ENCODE results near the gene KIF26A.

KIF26A gene

DNA sequence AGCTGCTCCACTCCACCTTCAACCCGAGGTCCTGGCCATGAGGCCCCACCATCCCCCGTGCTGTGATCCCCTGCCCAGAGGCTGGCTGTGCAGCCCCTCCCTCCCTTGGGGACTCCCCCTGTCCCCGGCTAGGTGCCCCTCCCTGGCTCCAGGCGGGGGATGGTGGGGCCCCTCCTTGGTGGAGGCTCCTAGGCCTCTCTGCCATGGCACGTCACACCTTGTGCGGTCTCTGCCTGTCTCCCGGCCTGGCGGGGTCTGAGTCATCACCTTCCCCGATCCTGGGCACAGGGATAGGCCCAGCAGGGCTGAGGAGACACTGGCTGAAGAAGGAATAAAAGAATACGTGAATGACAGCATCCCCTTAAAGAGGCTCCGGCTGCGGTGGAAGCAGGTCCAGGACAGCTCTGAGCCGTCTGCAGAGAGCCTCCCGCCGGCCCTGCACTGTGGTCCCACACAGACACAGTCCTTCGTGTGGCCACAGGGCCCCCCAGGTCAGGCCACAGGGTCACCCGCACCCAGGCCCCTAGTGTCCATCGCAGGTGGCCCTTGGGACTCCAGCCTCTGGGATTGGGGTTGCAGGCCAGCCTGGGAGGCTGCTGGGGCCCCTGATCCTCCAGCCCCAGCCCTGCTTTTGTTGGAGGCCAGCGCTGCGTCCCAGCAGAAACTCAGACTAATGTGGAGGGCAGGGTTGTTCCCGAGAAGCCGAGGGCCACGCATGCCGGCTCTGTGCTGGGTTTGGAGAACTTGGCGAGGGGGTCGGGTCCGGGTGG, 43.6 kb downstream of the KIF26A start:
- no peak for DNase-seq

DNA sequence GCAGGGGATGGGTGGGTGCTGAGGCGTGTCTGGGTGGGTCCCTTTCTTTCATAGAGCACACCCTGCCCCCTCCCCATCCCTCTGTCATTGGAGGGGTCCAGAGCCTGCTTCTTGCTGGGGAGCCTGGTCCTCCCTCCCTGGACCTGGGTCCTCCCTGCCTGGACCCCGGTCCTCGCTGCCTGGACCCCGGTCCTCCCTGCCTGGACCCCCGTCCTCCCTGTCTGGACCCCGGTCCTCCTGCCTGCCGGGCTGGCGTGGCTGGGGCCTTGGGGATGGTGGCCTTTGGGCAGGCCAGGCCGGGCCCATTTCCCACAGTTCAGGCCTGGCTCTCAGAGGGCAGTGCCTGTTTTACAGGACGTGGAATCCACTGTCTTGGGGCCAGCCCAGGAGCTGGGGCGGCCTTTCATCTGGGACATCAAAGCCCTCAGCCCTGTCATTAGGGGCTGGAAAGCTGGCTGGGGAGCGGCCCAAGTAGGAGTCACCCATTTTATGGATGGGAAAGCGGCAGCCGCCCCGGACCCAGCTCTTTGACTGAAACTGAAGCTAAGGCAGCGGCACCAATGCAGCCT, 44.6 kb downstream of the KIF26A start:
- DNase-seq: no peak

DNA sequence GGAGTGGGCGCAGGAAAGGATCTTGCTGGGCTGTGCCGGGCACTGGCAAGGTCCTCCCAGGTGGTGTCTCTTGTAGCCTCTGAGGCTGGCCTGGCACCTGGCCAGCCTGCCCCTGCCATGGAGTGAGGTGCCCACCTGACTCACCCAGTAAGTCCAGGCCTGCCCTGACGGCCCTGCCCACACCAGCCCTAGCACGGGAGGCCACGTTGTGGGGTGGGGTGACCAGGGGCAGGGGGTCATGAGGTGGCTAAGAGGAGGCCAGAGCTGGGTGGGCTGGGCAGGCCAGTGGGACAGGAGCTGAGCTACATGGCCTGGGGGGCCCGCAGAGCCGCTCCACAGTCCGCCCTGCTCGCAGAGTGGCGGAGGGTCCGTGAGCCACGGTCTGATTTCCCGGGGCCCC, 45.4 kb downstream of the KIF26A start:
- no peak for DNase-seq

DNA sequence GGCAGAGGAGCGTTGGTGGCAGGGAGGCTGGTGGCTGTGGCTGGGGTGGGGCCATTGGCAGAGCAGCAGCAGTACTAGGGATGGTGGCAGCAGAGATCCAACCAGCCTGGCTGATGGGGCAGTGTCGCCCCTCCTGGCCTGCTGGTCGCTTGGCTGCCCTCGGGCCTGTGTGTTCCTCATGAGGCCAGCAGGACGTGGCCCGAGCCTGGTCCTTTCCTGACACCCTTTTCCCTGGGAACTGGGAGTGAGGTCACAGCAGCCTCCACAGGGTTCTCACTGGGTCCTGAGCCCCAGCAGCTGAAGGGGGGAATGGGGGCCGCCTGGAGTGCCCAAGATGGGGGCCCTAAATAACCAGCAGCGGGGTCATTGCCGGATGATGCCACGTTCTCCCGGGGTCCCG, 46.1 kb downstream of the KIF26A start:
- DNase-seq: no peak

DNA sequence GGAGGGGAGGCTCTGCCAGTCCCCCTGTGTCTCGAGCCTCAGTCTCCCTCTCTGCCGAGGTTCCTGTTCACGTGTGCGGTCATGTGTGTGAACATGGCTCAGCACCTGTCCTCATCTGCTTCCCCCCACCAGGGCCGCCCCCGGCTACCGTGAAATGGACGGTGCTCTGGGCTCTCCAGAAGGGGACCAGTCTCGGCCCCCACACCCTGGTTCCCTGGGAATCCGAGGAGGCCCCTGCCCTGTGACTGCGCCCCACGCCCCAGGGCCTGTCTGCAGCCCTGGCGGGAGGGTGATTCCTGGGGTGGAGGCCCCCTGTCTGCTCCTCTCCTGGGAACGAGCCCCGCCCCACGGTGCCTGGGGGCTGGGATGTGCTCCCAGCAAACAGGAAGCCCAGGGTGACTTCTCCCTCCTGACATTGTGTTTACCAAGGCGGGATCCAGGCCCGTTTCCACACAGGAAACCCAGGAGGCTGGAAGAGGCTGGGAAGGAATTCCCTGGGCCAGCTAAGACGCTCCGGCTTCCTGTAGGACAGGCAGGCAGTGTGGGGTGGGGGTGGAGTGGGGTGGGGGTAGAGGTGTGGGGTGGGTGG, 46.6 kb downstream of the KIF26A start:
- DNase-seq: no peak

DNA sequence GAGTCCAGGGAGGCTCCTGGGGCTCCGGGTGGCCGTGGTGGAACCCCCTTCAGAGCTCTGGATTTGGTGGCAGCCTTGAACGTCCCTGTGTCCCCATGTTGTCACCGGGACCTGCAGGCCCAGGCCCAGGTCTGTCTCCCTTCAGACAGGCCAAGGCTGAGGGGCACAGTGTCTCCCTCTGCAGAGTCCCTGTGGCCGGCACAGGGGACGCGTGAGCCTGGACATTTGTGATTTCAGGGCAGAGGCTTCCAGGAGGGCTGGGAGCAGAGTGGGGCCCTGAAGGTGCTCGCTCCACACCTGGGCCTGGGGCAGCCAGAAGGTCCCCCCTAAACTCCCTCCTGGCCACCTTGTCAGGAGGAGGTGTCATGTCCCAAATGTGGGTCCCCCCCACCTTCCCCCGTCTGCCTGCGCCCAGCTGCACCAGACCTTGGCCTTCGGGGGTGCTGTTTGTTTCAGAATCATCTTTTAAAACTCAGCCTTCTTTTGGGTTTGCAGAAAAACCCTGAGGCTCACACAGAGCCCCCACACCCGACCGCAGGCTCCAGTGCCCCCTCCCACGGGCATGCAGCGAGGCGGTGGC, 47.6 kb downstream of the KIF26A start:
- DNase-seq: no peak

DNA sequence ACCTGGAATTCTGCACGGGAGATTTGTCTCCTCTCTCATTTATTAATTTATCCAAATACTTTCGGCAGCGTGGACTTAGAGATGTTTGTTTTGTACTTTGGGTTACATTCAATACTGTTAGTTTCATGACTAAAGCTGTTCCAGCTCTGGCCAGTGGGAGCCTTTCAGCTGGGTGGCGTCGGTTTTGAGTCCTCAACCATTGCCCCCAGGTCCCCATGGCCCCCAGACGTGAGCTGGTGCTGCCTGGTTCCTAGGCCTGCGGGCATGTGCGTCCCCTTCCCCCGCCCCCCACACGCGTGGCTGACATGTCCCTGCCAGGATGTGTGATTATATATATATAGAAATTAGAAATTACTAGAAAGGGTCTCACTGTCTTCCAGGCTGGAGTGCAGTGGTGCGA, 48.2 kb downstream of the KIF26A start:
- no peak for DNase-seq

DNA sequence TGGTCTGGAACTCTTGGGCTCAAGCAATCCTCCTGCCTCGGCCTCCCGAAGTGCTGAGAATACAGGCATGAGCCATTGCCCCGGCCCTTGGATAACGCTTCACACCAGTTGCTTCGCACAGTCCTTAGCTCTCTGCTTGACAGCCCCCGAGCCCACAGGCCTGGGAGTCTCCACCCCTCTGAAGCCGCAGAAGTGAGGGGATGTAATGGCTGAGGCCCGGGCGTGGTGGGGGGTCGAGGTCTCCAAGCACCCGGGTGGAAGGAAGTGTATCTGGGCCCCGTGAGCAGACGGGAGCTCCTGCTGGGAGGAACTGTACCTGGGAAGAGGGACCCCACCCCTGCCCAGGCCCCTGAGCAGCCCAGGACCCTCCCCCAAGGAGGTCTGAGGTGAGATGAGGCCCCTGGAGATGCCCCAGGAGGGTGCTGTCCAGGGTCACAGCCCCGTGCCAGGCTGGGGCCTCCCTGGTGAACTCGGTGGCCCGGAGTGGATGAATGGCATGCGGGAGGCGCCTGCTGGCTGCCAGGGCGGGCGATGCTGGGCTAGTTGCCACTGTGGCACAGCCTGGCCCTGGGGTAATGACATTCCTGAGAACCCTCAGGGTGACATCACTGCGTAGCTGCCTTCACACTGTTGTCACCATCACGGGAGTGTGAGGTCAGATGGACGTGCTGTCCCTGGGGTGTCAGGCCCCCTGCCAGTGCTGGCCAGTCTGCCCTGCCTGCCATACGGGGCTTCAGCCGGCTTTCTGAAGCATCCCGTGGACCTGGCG, 48.9 kb downstream of the KIF26A start:
- DNase-seq: no peak

DNA sequence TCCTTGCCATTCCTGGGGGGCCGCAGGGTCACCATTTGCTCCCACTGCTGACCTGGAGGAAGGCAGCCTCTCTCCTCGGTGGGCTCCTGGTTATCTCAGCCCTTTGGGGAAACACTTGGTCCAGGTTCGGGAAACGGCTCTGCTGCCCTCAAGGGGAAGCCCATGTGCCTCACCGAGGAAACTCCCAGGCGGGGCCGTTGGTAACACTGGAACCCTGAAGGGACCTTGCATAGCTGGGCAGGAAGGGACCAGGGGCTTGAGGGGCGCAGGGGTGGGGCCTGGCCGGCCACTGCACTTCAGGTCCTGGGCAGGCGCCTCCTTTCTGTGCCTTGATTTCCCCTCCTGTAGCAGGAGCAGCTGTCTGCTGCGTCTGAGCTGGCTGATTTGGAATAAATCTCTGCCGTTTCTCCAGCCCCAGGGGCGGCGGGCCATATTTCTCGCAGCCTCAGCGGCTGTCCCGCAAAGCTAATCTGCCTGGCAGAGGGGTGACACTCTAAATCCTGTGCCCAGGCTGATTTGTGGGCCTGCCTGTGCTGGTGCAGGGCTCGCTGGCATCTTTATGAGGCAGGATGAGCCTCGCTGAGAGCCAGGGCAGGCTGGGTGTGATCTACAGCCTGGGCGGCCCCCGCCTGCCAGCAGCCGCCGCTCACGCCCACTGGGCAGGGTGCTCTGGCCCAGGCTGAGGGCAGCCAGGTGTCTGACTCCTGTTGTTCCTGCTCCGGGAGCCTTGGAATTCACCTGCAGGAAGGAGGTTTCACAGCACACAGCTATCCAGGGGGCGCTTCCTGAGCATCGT, 49.7 kb downstream of the KIF26A start:
- no peak for DNase-seq

DNA sequence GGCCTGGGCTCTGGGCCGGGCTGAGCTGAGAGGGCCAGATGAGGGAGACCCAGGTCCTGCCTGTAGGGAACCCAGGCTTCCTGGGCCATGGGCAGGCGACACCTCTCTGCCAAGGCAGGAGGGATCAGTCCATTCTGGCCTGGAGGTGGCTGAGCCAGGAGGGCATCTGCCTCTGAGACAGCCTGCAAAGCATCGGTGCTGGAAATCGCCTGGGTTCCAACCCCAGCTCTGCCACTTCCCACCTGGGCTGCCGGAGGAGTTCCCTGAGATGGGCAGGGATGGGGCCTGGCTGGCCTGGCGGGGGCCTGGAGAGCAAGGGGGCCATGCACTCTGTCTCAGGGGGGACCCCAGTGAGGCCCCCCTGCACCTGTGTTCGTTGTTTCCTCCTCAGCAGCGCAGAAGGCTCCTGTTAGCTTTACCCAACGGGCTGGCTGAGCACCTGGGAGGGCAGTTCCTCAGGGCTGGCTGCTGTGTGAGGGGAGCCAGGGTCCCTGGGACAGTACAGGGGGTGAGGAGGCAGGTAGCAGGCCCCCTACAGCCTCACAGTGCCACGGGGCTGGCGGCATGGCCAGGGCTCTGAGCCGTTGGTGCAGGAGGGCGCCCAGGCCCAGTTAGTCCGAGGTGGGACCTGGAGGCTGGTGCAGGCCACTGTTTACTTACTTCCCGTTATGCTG, 50.5 kb downstream of the KIF26A start:
- no peak for DNase-seq

DNA sequence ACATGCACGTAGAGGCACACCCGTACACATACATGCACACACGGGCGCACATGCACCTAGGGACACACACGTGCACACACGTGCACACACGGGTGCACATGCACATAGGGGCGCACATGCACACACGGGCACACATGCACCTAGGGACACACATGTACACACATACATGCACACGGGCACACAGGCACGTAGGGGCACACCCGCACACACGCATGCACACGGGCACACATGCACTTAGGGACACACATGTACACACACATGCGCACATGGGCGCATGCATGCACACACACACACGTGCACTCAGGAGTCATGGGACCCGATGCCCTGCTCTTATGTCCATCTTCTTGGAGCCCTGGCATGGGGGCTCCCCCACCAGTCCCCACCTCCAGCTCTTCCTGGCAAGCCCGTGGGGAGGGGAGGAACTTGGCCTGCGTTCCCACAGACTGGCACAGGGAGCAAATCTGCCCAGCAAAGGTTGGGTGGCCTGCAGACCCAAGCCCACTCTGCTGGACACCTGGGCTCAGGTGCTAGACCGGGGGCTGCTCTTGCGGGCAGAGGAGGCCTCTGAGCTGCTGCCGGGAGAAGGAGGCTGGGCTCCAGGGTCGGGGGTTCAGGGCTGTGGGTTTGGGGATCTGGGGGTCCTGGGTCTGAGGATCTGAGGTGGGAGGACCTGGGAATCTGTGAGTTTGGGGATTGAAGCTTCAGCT, 51.4 kb downstream of the KIF26A start:
- no peak for DNase-seq

DNA sequence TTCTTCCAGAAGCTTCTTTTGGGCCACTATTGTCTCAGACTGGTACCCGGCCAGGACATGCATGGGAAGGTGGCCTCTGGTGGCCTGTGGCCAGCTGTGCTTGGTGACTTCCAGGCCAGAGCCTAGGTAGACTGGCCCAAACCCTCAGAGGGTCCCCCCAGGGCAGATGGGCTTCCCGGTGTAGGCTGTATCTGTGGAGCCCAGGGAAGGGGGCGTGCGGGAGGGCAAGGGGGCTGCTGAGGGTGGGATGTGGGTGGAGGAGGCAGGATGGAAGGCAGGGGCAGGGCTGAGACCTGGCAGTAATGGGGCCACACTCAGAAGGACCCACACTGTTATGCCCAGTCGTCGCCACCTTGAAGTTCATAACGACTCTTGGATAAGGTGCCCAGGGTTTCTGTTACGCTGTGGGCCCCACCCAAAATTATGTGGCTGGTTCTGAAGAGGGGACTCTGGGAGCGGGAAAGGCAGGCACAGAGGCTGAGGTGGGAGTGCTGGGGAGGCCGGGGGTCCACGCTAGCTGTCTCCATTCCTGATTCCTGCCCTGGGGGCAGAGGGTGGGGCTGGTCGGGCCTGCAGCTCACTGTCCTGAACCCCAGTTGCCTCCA, 52.1 kb downstream of the KIF26A start:
- DNase-seq: no peak

DNA sequence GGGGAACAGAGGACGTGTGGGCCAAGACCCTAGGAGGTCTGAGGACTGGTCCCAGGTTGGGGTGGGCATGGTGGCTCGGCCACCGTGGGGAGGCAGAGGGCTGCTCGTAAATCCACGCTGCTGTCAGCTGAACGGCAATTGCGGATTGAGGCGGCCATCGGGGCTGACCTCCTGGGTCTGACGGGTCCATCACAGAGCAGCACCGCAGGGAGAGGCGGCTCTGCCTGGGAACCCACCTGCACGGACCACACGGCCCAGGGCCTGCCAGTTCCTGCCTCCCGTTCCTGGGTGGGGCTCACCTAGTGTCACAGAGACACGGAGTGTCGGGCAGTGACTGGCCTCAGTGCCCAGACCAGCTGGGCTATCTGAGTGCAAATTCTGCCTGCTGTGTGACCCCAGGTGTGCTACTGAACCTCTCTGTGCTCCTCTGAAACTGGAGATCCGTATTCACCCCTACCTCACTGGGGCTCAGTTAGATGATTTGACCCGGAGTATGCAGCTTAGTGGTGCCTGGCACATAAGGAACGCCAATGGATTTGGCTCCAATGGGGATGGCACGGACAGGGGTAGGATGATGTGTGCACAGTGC, 53.1 kb downstream of the KIF26A start:
- DNase-seq: no peak

DNA sequence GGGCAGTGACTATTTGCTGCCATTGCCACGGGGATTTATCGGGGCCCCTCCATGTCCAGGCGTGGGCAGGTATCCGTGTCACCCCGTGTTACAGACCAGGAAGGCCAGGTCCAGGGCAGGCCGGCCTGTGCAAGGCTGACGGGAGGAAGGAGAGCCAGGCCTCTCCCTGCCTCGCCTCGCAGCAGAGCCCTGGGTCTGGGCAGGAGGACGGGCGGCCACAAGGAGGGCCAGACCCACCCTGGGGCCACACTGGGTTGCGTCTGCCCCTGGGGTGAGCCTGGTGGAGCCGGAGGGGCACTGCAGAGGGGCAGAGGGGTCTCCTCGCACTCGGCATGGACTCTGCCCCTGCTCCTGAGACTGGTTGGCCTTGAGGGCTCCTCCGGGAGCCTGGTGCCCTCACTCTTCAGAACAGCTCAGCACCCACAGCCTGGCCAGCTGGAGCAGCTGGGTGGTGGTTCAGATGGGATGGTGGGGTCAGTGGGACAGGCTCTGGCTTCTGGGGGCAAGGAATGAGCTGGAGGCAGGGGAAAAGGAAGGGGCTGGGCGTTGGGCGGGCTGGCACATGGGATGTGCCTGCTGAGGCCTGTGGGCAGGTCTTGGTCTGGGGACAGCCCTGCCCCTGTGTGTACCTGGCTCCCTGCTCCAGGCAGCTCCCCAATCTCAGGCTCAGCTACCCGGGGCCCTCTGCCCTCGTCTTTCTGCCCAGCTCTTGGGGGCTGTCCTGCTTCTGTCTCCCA, 53.9 kb downstream of the KIF26A start:
- no peak for DNase-seq

DNA sequence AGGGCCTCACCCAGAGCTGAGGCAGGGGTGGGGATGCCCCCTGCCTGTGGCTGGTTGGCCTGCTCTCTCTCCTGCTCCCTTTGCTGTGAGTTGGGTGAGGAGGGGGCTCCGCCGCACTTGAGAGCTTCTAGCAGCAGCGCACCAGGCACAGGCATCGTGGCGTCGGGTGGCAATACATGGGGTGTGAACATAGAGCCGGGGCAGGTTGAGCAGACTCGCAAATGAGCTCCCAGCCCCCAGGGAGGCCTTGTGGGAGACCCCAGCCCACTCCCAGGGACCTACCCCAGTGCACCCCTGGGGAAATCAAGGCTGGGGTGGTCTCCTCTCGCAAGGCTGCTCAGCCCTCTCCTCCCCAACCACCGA, 54.5 kb downstream of the KIF26A start:
- no peak for DNase-seq

DNA sequence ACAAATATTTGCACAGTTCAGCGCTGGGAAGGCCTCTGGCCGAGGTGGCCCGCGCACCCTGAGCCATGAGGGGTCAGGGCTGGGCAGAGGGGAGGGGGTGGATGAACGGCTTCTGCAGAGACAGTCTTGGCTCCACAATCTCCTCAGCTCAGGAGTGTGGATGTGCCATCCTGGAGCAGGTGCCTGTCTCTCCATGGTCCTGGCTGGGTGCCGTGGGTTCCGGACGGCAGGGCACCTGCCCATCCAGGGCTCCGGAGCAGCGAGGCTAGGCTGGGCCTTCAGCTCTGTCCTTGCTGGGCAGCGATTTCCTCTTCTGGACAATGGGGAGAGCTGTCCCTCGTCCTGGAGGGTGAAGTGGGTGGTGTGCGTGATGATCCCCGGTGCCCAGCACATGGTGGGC, 55.6 kb downstream of the KIF26A start:
- DNase-seq: no peak

DNA sequence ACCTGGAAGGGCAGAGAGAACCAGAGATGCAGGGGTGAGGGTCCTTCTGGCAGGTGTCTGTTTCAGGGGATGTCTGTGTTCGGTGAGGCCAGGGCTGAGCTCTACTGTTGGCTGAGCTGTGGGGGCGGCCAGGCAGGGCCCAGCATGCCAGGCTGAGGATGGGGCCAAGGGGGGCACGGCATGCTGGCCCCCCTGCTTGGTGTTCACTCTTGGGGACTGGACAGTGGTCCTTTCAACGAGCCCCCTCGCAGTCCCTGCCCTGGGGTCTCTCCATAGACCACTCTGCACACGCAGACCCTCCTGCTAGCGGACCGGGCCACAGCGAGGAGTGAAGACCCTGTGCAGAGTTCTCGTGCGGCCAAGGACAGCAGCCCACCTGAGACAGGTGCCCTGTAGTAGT, 56.3 kb downstream of the KIF26A start:
- no peak for DNase-seq

DNA sequence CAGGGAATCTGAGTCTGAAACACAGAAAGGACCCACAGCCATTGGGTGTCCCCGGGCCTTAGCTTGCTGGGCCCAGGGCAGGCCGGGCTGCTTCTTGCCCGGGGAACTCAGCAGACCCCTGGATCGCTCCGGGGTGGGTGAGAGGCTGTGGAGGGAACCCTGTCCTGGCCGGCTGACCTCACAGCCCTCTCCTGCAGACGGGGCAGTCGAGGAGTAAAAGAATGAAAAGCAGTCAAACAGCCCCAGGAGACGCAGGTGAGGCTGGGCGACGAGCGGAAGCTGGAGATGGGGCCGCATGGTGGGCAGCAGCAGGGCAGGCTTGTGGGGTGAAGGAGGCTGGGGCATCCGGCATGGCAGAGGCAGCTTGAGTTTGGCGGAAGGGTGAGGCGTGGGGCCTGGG, 57.0 kb downstream of the KIF26A start:
- DNase-seq: no peak

DNA sequence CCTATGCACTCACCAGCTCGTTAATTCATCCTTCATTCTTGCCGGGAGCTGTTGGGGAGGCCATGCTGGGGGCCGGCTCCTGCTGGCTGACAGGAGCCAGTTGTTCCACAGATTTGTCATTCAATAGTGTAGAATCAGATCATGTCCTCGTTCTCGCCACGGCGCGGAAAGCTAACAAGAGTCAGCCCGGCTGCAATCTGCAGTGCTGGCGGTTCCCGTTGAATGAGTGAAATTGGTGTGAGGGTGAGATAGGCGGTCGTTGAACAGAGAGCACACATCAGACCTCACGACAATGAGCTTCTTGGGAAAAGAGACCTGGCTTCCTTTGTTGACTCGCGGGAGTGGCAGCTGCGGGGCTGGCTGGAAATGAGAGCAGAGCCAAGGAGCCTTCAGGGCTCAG, 57.5 kb downstream of the KIF26A start:
- no peak for DNase-seq

Data from stimulated activated naive CD4-positive, alpha-beta T cell (primary cell).